ENCODE results near the gene SCFD2.
"Not testable (repeated sequence)": the region's sequence is repeated elsewhere in the genome, so short reads cannot be mapped to it uniquely, and the experiment has no call there.

The SCFD2 gene

DNA sequence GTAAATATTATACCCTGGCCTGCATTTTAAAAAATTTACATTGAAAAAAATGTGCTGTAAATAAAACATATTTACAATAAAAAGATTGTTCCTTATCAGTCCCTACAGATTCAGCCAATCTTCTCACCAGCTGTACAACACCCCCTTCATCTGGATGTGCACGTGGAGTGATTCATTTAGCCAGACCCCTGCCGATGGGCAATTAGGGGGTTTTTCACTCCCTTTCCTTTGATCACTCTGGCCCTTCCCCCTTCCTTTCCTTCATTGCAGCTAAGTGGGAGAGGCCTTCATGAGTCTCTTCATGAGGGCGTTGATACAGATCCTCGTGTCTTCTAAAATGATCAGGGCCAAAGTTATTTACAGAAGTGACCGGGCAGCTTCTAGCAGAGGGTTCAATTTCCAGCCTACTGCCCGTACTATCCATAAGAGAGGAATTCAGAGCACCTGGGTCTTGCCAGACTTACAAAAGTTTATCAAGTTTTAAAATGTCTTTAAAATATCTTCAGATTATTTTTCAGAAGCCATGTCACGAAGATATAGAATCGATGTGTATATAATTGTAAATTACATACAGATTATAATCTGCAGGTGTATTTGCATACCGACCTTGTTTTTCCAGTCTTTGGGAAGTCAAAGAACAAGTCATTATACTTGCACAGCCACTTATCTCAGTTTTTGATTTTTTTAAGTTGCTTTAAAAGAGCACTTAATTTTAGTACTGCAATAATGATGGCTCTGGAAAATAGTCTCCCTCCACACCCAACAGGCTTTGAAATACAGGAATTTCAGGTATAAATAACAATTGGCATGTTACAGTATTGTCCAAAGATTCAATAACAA is 525.1 kb downstream of the SCFD2 start:
- DNase-seq, result no peak

DNA sequence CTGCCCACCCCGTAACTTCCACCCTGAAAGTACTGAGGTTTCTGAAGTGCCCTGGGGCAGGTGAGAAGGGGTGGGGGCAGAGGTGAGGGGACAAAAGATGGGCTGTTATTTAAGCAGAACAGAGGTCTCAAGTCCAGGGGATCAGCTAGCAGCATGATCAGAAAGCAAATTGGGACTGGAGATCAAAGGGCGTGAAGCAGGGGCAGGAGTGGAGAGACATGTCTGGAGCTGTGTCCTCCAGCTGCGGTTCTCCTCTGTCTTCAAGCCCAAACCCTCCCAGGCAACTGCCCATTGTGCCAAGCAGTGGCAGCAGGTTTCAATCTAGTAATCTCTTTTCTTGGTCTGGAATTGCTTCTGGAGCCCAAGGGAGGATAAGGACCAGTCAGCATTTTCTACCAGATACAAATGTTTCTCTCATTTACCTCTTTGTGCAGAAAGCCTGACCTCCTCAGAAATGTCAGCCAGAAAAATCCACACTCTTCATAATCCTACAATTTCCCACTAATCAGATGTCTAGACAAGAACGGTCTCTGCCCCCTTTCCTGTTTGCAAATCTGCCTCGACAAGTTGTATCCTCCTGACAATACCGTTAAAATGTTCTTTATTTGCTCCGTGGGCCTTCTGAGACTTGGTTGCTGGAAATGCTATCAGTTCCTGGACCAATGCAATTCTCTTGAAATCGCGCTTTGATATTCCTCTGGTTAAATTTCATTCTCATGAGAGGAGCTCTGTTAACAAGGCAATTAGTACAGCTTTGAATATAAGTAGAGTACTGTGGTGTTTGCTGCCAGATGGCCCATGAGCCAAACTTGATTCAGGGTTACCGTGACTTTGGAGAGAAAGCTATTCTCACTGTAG is 526.9 kb downstream of the SCFD2 start:
- DNase-seq, result no peak

DNA sequence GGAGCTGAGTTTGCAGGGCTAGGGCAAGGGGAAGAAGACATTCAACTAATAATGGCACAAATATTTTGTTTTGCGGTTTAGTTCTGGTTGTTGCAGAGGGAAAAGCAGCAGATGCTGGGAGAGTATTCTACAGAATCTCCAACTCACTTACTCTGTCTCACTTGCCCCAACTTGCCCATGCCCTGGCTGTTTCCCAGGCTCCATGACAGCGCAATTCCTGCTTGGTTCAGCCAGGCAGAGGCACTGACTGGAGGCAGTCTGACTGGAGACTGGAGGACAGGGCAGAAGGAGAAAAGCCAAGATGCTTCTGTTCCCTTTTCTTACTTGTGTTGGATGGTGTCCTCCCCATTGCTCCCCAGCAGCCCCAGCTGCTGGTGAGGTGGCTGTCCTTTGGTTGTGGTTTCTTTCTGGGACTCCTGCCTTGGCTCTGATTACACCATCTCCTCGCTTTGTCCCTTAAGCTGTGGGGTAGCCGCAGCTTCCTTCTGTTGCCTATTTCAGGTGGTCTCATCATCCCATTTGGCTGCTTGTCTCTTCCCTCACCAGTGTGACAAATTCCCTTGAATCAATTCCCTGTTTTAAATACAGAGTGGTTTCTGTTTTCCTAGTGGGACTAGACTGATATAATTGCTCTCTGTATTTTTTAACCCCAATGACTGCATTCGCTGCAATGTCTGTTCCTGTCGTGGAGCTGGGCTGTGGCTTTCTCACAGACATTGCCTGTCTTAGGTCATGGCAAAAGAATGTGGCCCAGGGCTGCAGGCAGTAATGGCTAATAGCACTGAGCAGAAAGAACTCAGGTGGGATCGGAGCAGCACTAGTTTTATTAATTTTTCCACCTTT is 527.9 kb downstream of the SCFD2 start:
- no peak for DNase-seq

DNA sequence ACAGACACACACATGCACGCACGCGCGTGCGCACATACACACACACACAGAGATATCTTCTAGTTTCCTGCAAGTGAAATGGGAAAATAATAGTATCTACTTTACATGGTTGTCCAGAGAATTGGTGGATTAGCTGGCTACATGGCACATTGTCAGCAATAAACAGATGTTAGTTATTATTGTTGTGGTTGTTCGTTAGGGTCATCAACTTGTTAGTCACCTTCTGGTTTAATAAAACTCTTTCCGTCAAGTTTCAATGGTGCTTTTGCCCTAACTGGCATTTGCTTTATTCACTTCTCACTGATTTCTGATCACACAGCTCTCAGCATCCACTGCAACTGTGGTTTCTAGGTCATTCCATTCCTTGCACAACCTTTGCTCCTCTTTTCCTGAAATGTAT is 529.2 kb downstream of the SCFD2 start:
- DNase-seq, result no peak

DNA sequence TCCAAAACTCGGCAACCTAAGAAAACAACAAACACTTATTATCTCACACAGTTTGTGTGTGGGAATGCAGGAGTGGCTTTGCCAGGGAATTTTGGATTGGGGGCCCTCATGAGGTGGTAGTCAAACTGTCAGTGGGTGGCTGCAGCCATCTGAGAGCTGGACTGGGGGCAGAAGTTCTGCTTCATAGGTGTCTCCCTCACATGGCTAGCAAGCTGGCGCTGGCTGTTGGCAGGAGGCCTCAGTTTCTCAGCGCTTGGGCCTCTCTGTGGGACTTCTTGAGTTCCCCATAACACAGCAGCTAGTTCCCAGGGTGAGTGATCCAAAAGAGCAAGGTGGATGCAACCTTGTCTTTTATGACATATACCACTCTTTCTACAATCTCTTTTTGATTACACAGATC is 529.7 kb downstream of the SCFD2 start:
- no peak for DNase-seq

DNA sequence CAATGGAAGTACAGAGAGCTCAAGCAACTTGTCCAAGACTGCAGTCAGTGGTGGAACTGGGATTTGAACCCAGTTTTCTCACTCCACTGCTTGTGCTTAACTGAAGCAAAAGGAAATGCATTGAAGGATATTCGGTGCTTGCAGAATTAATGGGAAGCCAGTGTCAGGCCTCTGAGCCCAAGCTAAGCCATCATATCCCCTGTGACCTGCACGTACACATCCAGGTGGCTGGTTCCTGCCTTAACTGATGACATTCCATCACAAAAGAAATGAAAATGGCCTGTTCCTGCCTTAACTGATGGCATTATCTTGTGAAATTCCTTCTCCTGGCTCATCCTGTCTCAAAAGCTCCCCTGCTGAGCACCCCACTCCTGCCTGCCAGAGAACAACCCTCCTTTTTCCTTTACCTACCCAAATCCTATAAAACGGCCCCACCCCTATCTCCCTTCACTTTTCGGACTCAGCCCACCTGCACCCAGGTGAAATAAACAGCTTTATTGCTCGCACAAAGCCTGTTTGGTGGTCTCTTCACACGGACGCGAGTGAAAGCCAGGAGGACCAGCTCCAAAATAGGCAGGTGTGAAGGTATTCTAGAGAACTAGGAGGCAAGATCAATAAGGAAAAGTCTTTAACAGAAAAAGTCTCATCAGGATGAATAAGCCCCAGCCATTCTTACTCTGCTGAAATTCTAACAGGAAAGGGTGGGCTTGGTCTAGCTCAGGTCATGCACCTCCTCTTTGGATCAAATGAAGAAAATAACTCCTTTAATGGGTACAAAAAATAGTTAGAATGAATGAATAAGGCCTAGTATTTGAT is 531.0 kb downstream of the SCFD2 start:
- DNase-seq, result not testable (repeated sequence)

DNA sequence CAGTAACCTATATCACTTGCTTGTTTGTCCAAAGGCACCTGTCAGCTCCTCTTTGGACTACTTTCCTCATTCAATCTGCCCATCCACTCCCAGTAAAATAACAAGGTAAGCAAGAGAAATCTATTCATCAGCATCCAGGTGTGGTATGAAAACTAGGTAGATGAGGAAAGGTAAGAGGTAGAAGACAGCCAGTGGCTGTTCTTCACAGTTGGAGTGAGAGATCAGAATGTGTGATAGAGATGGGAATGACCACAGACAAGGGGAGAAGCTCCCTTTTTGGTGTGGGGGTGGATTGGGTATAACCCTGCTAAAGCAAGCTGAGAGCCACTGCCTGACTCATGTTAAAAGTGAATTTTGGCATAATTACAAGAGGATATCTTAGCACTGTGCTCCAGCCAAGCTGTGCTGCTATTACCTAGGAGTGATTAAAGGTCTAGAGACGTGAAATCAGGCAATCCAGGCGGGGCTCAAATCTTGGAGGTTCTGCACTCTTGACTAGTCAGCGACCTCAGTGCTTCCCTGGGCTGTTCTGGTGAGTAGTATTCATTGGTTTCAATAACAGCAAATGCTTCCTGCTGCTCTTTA is 531.8 kb downstream of the SCFD2 start:
- no peak for DNase-seq

DNA sequence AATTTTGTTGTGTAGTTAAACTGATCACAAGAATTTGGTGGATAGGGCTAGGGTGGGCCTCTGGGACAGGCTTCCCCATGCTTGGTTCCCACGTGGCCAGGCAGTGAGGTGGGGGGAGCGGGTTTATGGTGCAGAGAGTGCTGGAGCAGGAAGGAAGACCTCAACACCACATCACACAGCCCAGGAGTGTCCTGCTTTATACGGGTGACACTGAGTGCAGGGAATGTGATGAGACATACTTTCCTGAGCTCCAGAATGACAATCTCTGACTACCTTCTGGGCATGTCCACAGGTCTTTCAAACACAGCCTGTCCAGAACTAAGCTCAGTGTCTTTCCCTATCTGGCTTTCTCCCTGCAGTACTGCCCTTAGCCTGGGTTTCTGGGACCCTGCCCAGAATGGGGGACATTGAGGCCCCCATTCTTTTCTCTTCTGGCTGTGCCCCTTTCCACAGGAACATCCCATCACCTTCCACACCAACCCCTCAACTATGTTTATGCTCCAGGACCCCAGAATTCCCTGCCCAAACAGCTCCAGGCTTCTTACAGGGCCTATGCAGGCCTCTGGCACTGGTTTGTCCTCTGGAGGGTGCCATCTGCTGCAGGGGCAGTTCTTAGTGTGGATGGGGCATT is 540.3 kb downstream of the SCFD2 start:
- no peak for DNase-seq

DNA sequence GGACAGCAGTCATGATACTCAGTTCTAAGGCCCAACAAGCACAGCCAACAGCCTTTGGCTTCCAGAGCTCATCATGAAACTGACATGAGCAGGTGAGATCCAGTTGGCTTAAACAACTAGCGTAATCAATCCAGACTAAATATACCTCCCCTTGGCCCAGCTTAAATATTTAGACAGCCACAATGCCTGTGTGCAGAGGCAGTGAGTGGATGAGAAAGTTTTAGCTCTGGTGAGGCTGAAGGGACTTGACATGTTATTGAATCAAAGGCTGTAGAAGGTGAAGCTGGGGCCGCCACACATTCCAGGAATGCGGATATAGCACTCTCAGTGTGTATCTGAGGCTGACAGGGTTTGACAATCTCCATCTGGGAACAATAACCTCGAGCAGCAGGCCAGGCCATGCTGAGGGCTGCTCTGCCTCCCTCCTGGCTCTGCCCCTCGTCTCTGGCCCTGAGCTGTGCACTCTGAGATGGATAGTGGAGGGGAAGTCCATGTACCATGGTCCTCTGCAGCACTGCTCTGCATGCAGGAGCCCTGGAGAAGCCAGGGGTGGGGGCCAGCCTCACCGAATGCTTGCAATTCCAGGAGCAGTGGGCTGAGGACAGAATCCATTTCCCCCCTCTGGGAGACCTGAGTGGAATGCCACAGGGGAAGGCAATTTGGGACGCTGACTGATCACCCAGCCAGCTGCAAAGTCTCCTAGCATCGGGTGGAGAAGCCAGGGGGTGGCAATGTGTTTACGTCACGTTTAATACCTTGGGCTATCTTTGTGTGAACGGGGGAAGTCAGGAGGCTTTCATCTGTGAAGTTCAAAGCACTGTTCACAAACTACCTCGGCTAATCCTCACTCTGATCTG is 541.0 kb downstream of the SCFD2 start:
- no peak for DNase-seq

DNA sequence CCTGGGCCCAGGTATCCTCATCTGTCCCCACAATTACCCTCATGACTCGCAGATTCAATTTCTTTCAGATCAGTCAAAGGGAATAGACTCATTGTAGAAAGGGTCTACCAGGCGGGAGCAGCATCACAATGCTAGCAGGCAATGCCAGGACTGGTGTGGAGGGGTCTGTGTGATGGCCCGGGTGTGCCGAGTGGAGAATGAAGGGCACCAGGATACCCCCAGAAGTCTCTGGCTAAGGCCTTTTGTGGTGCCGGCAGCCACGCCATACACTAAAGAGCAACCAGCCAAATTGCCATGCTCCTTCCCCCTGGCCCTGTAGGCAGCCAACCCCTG is 541.6 kb downstream of the SCFD2 start:
- no peak for DNase-seq

DNA sequence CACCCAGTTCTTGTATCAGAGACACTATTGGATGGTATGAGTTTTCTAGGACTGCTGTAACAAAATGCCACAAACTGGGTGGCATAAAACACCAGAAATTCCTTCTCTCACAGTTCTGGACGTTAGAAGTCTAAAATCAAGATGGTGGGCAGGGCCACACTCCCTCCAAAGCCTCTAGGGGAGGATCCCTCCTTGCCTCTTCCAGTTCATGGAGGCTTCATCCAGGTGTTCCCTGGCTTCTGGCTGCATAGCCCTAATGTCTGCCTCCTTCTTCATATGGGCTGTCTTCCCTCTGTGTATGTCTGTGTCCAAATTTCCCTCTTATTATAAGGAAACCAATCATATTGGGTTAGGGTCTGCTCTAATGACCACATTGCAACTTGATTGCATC is 542.2 kb downstream of the SCFD2 start:
- DNase-seq, result no peak
